Measurements from ENCODE around the gene CD24.

- TF ChIP-seq CTCF (IDR thresholded peaks at IDR 0.05) (no peak), NFYB (CRISPR knock-in tag; conservative IDR thresholded peaks at IDR 0.05; ENCODE audit: low read depth) (no peak)
Measured at GRCh38 chr6:106973836-106974335, 643 bp downstream of the CD24 start.
